Measurements from ENCODE around the gene TASP1.

- TF ChIP-seq, protein P1, sequence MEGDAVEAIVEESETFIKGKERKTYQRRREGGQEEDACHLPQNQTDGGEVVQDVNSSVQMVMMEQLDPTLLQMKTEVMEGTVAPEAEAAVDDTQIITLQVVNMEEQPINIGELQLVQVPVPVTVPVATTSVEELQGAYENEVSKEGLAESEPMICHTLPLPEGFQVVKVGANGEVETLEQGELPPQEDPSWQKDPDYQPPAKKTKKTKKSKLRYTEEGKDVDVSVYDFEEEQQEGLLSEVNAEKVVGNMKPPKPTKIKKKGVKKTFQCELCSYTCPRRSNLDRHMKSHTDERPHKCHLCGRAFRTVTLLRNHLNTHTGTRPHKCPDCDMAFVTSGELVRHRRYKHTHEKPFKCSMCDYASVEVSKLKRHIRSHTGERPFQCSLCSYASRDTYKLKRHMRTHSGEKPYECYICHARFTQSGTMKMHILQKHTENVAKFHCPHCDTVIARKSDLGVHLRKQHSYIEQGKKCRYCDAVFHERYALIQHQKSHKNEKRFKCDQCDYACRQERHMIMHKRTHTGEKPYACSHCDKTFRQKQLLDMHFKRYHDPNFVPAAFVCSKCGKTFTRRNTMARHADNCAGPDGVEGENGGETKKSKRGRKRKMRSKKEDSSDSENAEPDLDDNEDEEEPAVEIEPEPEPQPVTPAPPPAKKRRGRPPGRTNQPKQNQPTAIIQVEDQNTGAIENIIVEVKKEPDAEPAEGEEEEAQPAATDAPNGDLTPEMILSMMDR (IDR thresholded peaks at IDR 0.05; ENCODE audit: low read depth, low read length), result no peak
- no peak for TF ChIP-seq EZH2phosphoT487 (IDR thresholded peaks at IDR 0.05; ENCODE audit: low read depth)
Measured at GRCh38 chr20:13587370-13587769, 51.4 kb downstream of the TASP1 start.

All from OCI-LY3 (cell line).